Mucosa of descending colon (tissue), 3 donors: ENCODE data around the gene NPHP1. TPM values are rescaled to one million over a fixed set of nuclear protein-coding genes. Genes with fewer than 3 reads are reported as not detected.
"Not testable (repeated sequence)": the region's sequence is repeated elsewhere in the genome, so short reads cannot be mapped to it uniquely, and the experiment has no call there.

Experiments used
- ATAC-seq: fragments of 200-7000 bp; cut with Tn5 transposase; one replicate; pipeline ENCODE4 v1.9.1; 2020; ENCODE audit warnings: mild to moderate bottlenecking, moderate library complexity
- DNase-seq, 3 donors: peaks; one replicate each; pipeline ENCODE4 v3.0.0-alpha.2; 2020
- H3K36me3 ChIP-seq: fragments of 200-600 bp; one replicate; pipeline ENCODE4 v1.8.0; 2021; ENCODE audit warnings: low read depth, mild to moderate bottlenecking
- H3K4me1 ChIP-seq: fragments of 200-600 bp; one replicate; pipeline ENCODE4 v1.8.0; 2021; ENCODE audit warnings: low read depth, mild to moderate bottlenecking
- H3K4me3 ChIP-seq: fragments of 200-600 bp; one replicate; pipeline ENCODE4 v1.8.0; 2021; ENCODE audit warnings: mild to moderate bottlenecking
- H3K9me3 ChIP-seq: fragments of 200-600 bp; one replicate; pipeline ENCODE4 v1.8.0; 2021; ENCODE audit warnings: mild to moderate bottlenecking
- CTCF ChIP-seq: fragments of 200-600 bp; IDR thresholded peaks from one replicate; pipeline ENCODE4 v1.8.0; 2022; ENCODE audit warnings: antibody characterized with exemption, mild to moderate bottlenecking
- intact Hi-C, 2 donors: fragments of 100-400 bp; cut with DNase I in 1 of 2; cut with micrococcal nuclease in 1 of 2; formaldehyde crosslinking; loops; one replicate each; pipeline versions ENCODE4 v1.11.0 to v1.11.1; 2022; cut with DNase I, micrococcal nuclease
- total RNA-seq, 3 donors: library from RNA; stranded (reverse); fragmentation: NEBNext Ultra II Directional in 2 of 3; extraction: Animal tissue kit (Norgen Biotek cat#: 25700) in 2 of 3; gene quantifications; one replicate each; pipeline versions ENCODE4 v1.2.1 to v1.2.4, GENCODE V29; 2021 to 2023
- donor health status: DM: no; HTN: no; CAD: no; lungs with moderate emphysema.
- donor health status: DM: no; HTN: no; CAD: no.
- donor health status: DM: no; HTN: yes; CAD: no.

NPHP1 gene
- total RNA-seq, 3 donors from 2014 or later, result 1.1 to 6.4 (median 1.5) TPM

DNA sequence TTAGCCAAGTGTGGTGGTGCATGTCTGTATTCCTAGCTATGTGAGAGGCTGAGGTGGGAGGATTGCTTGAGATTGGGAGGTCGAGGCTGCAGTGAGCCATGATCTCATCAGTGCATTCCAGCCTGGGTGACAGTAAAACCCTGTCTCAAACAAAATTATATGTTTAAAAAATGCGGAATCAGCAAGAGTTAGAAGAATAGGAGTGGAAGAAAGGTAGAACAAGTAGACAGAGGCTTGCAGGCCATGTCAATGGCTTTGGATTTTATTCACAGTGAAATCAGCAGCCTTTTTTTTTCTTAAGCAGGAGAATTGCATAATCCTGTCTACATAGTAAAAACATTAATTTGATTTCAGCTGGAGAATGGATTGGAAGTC, 15.4 kb upstream of the NPHP1 start:
- no peak for ATAC-seq
- Histone ChIP-seq H3K36me3 (no peaks in the 10 kb centered on the region), H3K4me1 (no peaks in the 10 kb centered on the region), H3K4me3 (no peak overlapping the region), H3K9me3 (no peaks in the 10 kb centered on the region)
- intact Hi-C loops, result no loop called here
- DNase-seq, result no peak
- no peak for TF ChIP-seq CTCF

DNA sequence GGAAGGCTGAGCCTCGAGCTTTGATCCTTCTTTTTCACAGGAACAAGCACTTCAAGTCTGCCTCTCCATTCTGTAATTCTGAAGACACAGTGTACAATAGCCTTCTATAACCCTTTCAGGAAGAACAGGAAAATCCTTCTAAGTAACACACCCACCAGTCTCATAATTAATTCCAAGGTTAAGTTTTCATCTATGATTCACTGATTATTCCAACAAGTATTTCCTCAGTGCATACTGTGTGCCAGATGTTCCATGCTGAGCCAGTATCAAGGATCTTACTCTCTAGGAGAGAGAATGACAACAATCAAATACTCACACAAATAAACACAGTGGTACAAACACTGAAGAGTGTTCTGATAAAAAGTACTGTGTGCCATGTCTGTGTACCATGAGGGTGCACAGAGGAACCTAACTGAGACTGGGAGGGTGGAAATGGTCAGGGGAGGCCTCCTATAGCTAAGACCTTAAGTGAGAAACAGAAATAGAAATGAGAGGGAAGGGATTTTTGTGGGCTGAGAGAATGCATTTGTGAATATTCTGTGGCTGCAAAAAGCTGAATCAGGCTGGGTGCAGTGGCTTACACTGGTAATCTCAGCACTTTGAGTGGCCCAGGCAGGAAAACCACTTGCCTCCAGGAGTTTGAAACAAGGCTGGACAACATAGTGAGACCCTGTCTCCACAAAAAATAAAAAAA, 14.8 kb upstream of the NPHP1 start:
- H3K4me1 ChIP-seq, result no peaks in the 10 kb centered on the region
- DNase-seq (no peak), ATAC-seq (no peak)
- no peak overlapping the region for H3K4me3 ChIP-seq
- TF ChIP-seq CTCF, result no peak
- no peaks in the 10 kb centered on the region for H3K9me3 ChIP-seq
- no peaks in the 10 kb centered on the region for H3K36me3 ChIP-seq
- intact Hi-C loops, result no loop called here

DNA sequence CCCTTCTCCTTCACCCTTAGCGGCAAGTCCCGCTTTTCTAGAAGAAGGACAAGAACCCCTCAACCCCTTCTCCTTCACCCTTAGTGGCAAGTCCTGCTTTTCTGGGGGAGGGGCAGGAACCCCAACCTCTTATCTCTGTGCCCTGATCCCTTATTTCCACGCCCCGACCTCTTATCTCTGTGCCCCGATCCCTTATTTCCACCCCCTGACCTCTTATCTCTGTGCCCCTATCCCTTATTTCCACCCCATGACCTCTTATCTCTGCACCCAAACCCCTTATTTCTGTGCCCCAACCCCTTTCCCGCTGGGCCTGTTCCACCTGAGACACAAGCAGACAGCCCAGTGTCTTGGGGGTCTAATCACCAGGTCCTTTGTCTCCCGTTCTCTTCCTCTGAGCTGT, 14.1 kb upstream of the NPHP1 start:
- H3K4me1 ChIP-seq, intact Hi-C loops, ATAC-seq: not testable (repeated sequence)

GRCh38 chr2:110216803-110217202, 12.0 kb upstream of the NPHP1 start:
- TF ChIP-seq CTCF, result no peak
- Histone ChIP-seq H3K9me3 (no peaks in the 10 kb centered on the region), H3K4me3 (no peak overlapping the region), H3K36me3 (no peaks in the 10 kb centered on the region), H3K4me1 (peaks cover under 1% of the 10 kb centered on the region)
- no peak for ATAC-seq
- intact Hi-C loops, result no loop called here
- DNase-seq, result no peak

More for the DNA sequence above, 14.1 kb upstream of the NPHP1 start:
- not testable (repeated sequence) for H3K4me3 ChIP-seq, H3K9me3 ChIP-seq, H3K36me3 ChIP-seq, DNase-seq

GRCh38 chr2:110216199-110216598, 11.4 kb upstream of the NPHP1 start:
- Histone ChIP-seq H3K36me3 (no peaks in the 10 kb centered on the region), H3K9me3 (no peaks in the 10 kb centered on the region), H3K4me3 (no peak overlapping the region), H3K4me1 (peaks cover 6% of the 10 kb centered on the region)
- no peak for ATAC-seq
- TF ChIP-seq CTCF, result no peak
- DNase-seq, result no peak
- intact Hi-C loops, result no loop called here

DNA sequence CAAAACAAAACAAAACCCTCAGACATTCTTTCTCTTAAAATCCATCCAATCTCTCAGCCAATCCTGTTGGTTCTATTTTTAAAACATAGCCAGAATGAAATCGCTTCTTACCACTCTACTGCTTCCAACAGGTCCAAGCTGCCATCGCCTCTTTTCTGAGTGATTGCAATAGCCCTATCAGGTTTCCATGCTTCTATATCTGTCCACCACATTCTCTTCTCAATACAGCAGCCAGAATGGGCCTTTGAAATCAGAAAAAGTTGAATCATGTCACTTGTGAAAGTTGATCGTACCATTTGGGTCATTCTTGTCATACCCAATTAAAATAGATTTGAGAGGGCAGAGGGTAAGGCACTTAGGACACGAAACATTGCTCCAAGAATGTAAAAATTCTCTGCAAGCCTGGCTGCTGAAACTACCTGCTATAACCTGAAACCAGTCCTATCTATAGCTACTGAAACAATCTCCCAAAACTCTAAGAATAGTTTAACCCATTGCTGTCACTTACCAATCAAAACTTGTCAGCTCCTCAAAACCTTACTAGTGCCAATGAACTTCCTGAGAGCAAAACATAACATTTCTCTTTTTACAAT, 10.8 kb upstream of the NPHP1 start:
- intact Hi-C loops, result no loop called here
- H3K9me3 ChIP-seq, result no peaks in the 10 kb centered on the region
- H3K4me3 ChIP-seq, result no peak overlapping the region
- H3K36me3 ChIP-seq, result no peaks in the 10 kb centered on the region
- ATAC-seq (no peak), DNase-seq (no peak)
- H3K4me1 ChIP-seq, result peaks cover 12% of the 10 kb centered on the region
- TF ChIP-seq CTCF, result no peak
